GM12878 (cell line): ENCODE data around the gene LONP1.

Experiments used
- BHLHE40 ChIP-seq, 2 experiments: fragments of 450-650 bp in 1 of 2; IDR thresholded peaks; 2 replicates each; pipeline ENCODE4 v1.6.1; 2011 to 2017; ENCODE audit warnings: low read depth in 2 of 2, borderline replicate concordance in 1 of 2, improper control_type of control experiment in 1 of 2, low read length in 1 of 2, mild to moderate bottlenecking in 1 of 2
- BRCA1 ChIP-seq: IDR thresholded peaks from 2 replicates; pipeline ENCODE4 v1.6.1; 2011; ENCODE audit warnings: low read depth, low read length, improper control_type of control experiment
- CTCF ChIP-seq, 3 experiments: IDR thresholded peaks in 2 of 3; conservative IDR thresholded peaks in 1 of 3; 2 replicates each; pipeline ENCODE4 v1.5.1; 2011; ENCODE audit warnings: low read depth in 3 of 3, low read length in 3 of 3, mild to moderate bottlenecking in 3 of 3, control low read depth in 2 of 3, moderate library complexity in 2 of 3, inconsistent platforms in 1 of 3, mixed read lengths in 1 of 3; ENCODE audit not compliant: control insufficient read depth in 2 of 3, insufficient read depth in 1 of 3; ENCODE audit errors: extremely low read depth in 1 of 3
- EZH2 ChIP-seq: IDR thresholded peaks from 2 replicates; pipeline ENCODE4 v1.6.1; 2012; ENCODE audit warnings: low read depth, mild to moderate bottlenecking, control low read depth, inconsistent platforms, low read length, borderline replicate concordance; ENCODE audit not compliant: control insufficient read depth
- JUNB ChIP-seq: IDR thresholded peaks from 2 replicates; pipeline ENCODE4 v1.6.1; 2016; ENCODE audit warnings: antibody characterized with exemption, mild to moderate bottlenecking
- KAT2A ChIP-seq: conservative IDR thresholded peaks from 2 replicates; pipeline ENCODE4 v1.6.1; 2011; ENCODE audit warnings: low read depth, low read length; ENCODE audit not compliant: control insufficient read depth
- NR2C2 ChIP-seq: IDR thresholded peaks from 2 replicates; pipeline ENCODE4 v1.6.1; 2011; ENCODE audit warnings: borderline replicate concordance, low read depth; ENCODE audit not compliant: control insufficient read depth, insufficient read length
- POLR2A ChIP-seq: IDR thresholded peaks from 2 replicates; pipeline ENCODE4 v1.6.1; 2011; ENCODE audit warnings: low read depth, mild to moderate bottlenecking, low read length
- RB1 ChIP-seq: fragments of 450-650 bp; formaldehyde crosslinking; IDR thresholded peaks from 2 replicates; pipeline ENCODE4 v1.6.1; 2017; ENCODE audit warnings: mild to moderate bottlenecking, borderline replicate concordance
- RELA ChIP-seq: fragments of 450-650 bp; IDR thresholded peaks from 2 replicates; pipeline ENCODE4 v1.8.0; 2014; ENCODE audit warnings: borderline replicate concordance; ENCODE audit not compliant: partially characterized antibody
- SMC3 ChIP-seq: IDR thresholded peaks from 2 replicates; pipeline ENCODE4 v1.6.1; 2011; ENCODE audit warnings: low read length, improper control_type of control experiment, borderline replicate concordance

- no peak for TF ChIP-seq NR2C2
- no peak; the same call in 1 of the 2 replicates for TF ChIP-seq POLR2A
- TF ChIP-seq CTCF (IDR thresholded peaks at IDR 0.05 in 2 of 3, conservative IDR thresholded peaks at IDR 0.05 in 1 of 3; ENCODE audit: control insufficient read depth in 2 of 3, extremely low read depth in 1 of 3, insufficient read depth in 1 of 3, low read depth in 3 of 3, low read length in 3 of 3), result no peak
- no peak for TF ChIP-seq EZH2
- no peak for TF ChIP-seq JUNB
- TF ChIP-seq BHLHE40 (IDR thresholded peaks at IDR 0.05; ENCODE audit: borderline replicate concordance in 1 of 2, low read depth in 2 of 2, low read length in 1 of 2), result no peak
- no peak for TF ChIP-seq BRCA1
- TF ChIP-seq KAT2A, result no peak
- TF ChIP-seq RELA, result no peak
- TF ChIP-seq SMC3, result no peak
- TF ChIP-seq RB1, result no peak
Measured at GRCh38 chr19:5717215-5717935, 2.6 kb downstream of the LONP1 start.
